Measurements from ENCODE around the gene DEFB123. TPM values are rescaled to one million over a fixed set of nuclear protein-coding genes. Genes with fewer than 3 reads are reported as not detected.

Gene DEFB123
- total and polyA plus RNA-seq, 9 of the 15 experiments (the other 6 are each of a cell fraction or from before 2014, with no cell fraction given), result not detected

DNA sequence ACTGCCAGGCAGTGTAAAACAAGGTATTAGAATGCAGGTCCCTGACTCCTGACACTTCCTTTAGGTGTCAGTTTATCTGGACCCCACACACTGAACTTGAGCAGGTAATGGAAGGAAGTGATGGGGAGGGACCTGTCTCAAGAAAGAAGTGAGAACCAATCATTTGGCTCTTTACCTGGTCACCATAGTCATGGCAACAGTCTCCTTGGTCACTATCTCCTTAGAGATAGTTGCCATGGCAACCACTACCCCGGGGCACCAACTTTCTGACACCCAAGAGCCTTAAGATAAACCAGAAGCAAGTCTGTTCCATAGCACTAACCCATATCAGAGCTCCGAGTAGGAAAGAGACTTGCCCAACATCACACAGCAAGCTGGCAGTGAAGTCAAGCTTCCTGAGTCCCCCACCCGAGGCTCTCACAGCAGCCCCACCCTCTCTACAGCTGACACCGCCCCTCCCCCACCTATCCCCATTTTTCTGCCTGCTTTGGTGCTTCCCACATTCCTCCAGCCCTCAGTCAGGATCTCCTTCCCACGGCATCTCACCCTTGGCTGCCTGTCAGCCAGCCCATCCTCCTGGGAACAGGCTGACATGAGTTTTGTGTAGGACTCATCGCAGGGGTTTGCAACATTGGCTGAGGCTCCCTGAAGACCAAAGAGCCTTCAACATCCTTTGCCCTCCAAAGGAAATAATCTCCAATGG is 57.6 kb downstream of the DEFB123 start (continued):
- TF ChIP-seq, protein P1, sequence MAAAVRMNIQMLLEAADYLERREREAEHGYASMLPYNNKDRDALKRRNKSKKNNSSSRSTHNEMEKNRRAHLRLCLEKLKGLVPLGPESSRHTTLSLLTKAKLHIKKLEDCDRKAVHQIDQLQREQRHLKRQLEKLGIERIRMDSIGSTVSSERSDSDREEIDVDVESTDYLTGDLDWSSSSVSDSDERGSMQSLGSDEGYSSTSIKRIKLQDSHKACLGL (CRISPR knock-in tag; IDR thresholded peaks at IDR 0.05; ENCODE audit: borderline replicate concordance, poor library complexity, severe bottlenecking), result no peak
- TF ChIP-seq SMARCA5 (IDR thresholded peaks at IDR 0.05), result no peak
- no peak for TF ChIP-seq ZNF121 (CRISPR knock-in tag; conservative IDR thresholded peaks at IDR 0.05)
- TF ChIP-seq, protein P2, sequence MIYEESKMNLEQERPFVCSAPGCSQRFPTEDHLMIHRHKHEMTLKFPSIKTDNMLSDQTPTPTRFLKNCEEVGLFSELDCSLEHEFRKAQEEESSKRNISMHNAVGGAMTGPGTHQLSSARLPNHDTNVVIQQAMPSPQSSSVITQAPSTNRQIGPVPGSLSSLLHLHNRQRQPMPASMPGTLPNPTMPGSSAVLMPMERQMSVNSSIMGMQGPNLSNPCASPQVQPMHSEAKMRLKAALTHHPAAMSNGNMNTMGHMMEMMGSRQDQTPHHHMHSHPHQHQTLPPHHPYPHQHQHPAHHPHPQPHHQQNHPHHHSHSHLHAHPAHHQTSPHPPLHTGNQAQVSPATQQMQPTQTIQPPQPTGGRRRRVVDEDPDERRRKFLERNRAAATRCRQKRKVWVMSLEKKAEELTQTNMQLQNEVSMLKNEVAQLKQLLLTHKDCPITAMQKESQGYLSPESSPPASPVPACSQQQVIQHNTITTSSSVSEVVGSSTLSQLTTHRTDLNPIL (CRISPR knock-in tag; IDR thresholded peaks at IDR 0.05), result no peak
- TF ChIP-seq, protein P3, sequence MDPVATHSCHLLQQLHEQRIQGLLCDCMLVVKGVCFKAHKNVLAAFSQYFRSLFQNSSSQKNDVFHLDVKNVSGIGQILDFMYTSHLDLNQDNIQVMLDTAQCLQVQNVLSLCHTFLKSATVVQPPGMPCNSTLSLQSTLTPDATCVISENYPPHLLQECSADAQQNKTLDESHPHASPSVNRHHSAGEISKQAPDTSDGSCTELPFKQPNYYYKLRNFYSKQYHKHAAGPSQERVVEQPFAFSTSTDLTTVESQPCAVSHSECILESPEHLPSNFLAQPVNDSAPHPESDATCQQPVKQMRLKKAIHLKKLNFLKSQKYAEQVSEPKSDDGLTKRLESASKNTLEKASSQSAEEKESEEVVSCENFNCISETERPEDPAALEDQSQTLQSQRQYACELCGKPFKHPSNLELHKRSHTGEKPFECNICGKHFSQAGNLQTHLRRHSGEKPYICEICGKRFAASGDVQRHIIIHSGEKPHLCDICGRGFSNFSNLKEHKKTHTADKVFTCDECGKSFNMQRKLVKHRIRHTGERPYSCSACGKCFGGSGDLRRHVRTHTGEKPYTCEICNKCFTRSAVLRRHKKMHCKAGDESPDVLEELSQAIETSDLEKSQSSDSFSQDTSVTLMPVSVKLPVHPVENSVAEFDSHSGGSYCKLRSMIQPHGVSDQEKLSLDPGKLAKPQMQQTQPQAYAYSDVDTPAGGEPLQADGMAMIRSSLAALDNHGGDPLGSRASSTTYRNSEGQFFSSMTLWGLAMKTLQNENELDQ (CRISPR knock-in tag; IDR thresholded peaks at IDR 0.05; ENCODE audit: borderline replicate concordance), result no peak
- no peak for TF ChIP-seq TAF15 (IDR thresholded peaks at IDR 0.05; ENCODE audit: low read depth, low read length)
- TF ChIP-seq XRCC4 (IDR thresholded peaks at IDR 0.05; ENCODE audit: extremely low read depth, insufficient read depth, insufficient read length), result no peak
- no peak for TF ChIP-seq SETDB1 (IDR thresholded peaks at IDR 0.05; ENCODE audit: low read length)
- no peak for TF ChIP-seq CC2D1A (IDR thresholded peaks at IDR 0.05)
- no peak for TF ChIP-seq SMAD3 (CRISPR knock-in tag; conservative IDR thresholded peaks at IDR 0.05)
- TF ChIP-seq ZKSCAN8 (CRISPR knock-in tag; IDR thresholded peaks at IDR 0.05), result no peak
- peak in 1 of 2 experiments; percentile 96; a peak in 2 of 4 replicates for TF ChIP-seq CSDE1 (IDR thresholded peaks at IDR 0.05)
- TF ChIP-seq, protein P4, sequence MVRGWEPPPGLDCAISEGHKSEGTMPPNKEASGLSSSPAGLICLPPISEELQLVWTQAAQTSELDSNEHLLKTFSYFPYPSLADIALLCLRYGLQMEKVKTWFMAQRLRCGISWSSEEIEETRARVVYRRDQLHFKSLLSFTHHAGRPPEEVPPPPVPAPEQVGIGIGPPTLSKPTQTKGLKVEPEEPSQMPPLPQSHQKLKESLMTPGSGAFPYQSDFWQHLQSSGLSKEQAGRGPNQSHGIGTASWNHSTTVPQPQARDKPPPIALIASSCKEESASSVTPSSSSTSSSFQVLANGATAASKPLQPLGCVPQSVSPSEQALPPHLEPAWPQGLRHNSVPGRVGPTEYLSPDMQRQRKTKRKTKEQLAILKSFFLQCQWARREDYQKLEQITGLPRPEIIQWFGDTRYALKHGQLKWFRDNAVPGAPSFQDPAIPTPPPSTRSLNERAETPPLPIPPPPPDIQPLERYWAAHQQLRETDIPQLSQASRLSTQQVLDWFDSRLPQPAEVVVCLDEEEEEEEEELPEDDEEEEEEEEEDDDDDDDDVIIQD (CRISPR knock-in tag; IDR thresholded peaks at IDR 0.05), result no peak
- no peak for TF ChIP-seq ZNF644 (tag; IDR thresholded peaks at IDR 0.05; ENCODE audit: low read depth)
- TF ChIP-seq SRSF1 (IDR thresholded peaks at IDR 0.05; ENCODE audit: low read depth, low read length), result no peak
- 0 out of 4 replicates have a peak, but pooled peaks of 1 of the 2 experiments have one; percentile 17 for TF ChIP-seq SIX5 (IDR thresholded peaks at IDR 0.05; ENCODE audit: borderline replicate concordance in 1 of 2, insufficient read depth in 1 of 2, low read depth in 1 of 2, low read length in 2 of 2)
- TF ChIP-seq MYNN (IDR thresholded peaks at IDR 0.05), result peak; percentile 87; the same call in 1 of the 2 replicates
- no peak for TF ChIP-seq MYNN (CRISPR knock-in tag; IDR thresholded peaks at IDR 0.05)
- TF ChIP-seq ZNF174 (CRISPR knock-in tag; IDR thresholded peaks at IDR 0.05), result no peak
- TF ChIP-seq CXXC5 (CRISPR knock-in tag; IDR thresholded peaks at IDR 0.05), result no peak
- TF ChIP-seq FOXK1 (CRISPR knock-in tag; IDR thresholded peaks at IDR 0.05; ENCODE audit: borderline replicate concordance), result no peak
- TF ChIP-seq TEAD1 (CRISPR knock-in tag; IDR thresholded peaks at IDR 0.05), result no peak
- no peak for TF ChIP-seq ZBTB1 (CRISPR knock-in tag; IDR thresholded peaks at IDR 0.05; ENCODE audit: borderline replicate concordance, low read depth)
- no peak for TF ChIP-seq TEAD2 (tag; IDR thresholded peaks at IDR 0.05)
- TF ChIP-seq POLR2A (conservative IDR thresholded peaks at IDR 0.05), result no peak

All from K562 (cell line).